ENCODE results near the gene MOGAT3. TPM values are rescaled to one million over a fixed set of nuclear protein-coding genes. Genes with fewer than 3 reads are reported as not detected.

The MOGAT3 gene
- total and polyA plus RNA-seq, 9 of the 15 experiments (the other 6 are each of a cell fraction or from before 2014, with no cell fraction given) = 0.07 to 0.17 (median 0.13) TPM; not detected in 6

DNA sequence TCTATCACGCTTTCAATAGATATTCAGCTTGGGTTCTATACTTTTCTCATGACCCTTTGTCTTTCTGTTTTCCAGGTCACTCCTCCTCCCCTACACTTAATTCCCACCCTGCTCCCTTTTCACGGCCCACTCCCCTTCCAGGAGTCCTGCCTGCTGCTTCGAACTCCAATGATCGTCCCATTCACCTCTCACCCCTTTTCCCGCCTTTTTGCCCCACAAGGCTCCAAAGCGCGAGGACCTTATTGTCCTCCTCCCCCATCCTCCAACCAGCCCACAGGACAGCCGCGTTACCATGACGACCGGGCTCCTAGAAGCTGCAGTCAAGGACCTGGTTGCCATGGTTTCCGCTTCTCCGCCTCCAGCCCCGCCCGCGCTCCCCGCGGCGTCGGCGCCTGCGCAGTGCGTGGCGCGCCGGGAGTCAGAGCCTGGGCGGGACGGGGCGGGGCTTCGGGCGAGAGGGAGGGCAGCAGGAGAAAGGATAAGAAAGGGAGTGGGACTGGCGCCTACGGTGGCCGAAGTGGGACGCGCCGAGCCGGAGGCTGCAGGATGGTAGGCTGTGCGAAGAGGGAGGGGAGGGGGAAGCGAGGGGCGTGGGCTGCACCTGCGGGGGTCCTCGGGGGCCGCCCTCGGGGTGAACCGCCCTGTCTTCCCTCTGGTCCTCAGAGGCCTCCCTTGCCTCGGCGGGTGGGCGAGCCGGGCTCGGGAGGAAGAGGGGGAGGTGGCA, 46.7 kb downstream of the MOGAT3 start, which contains the start of gene AP1S1 (continued):
- TF ChIP-seq, protein P1, sequence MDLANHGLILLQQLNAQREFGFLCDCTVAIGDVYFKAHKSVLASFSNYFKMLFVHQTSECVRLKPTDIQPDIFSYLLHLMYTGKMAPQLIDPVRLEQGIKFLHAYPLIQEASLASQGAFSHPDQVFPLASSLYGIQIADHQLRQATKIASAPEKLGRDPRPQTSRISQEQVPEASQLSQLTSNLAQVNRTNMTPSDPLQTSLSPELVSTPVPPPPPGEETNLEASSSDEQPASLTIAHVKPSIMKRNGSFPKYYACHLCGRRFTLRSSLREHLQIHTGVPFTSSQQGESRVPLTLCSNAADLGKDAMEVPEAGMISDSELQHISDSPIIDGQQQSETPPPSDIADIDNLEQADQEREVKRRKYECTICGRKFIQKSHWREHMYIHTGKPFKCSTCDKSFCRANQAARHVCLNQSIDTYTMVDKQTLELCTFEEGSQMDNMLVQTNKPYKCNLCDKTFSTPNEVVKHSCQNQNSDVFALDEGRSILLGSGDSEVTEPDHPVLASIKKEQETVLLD (IDR thresholded peaks at IDR 0.05) = peak; percentile 41; the same call in 1 of the 2 replicates
- TF ChIP-seq ZFP36 (IDR thresholded peaks at IDR 0.05; ENCODE audit: low read depth, low read length, partially characterized antibody) = peak; percentile 8
- TF ChIP-seq SAP30 (IDR thresholded peaks at IDR 0.05; ENCODE audit: borderline replicate concordance, insufficient read depth, low read depth, low read length, poor library complexity, severe bottlenecking) = no peak
- TF ChIP-seq ATF7 (IDR thresholded peaks at IDR 0.05) = peak; percentile 72; the same call in 1 of the 2 replicates
- no peak for TF ChIP-seq ZBED1 (IDR thresholded peaks at IDR 0.05)
- no peak for TF ChIP-seq KLF13 (tag; IDR thresholded peaks at IDR 0.05; ENCODE audit: borderline replicate concordance, low read depth)
- no peak for TF ChIP-seq PML (IDR thresholded peaks at IDR 0.05; ENCODE audit: low read length)
- no peak for TF ChIP-seq FOXK1 (CRISPR knock-in tag; IDR thresholded peaks at IDR 0.05; ENCODE audit: borderline replicate concordance)
- TF ChIP-seq ZNF584 (CRISPR knock-in tag; IDR thresholded peaks at IDR 0.05; ENCODE audit: low read depth) = no peak
- peak; percentile 95 for TF ChIP-seq CTBP1 (IDR thresholded peaks at IDR 0.05; ENCODE audit: borderline replicate concordance)
- TF ChIP-seq, protein P2, sequence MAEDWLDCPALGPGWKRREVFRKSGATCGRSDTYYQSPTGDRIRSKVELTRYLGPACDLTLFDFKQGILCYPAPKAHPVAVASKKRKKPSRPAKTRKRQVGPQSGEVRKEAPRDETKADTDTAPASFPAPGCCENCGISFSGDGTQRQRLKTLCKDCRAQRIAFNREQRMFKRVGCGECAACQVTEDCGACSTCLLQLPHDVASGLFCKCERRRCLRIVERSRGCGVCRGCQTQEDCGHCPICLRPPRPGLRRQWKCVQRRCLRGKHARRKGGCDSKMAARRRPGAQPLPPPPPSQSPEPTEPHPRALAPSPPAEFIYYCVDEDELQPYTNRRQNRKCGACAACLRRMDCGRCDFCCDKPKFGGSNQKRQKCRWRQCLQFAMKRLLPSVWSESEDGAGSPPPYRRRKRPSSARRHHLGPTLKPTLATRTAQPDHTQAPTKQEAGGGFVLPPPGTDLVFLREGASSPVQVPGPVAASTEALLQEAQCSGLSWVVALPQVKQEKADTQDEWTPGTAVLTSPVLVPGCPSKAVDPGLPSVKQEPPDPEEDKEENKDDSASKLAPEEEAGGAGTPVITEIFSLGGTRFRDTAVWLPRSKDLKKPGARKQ (CRISPR knock-in tag; IDR thresholded peaks at IDR 0.05) = no peak
- no peak for TF ChIP-seq SAFB (IDR thresholded peaks at IDR 0.05; ENCODE audit: borderline replicate concordance, low read depth, low read length)
- no peak for TF ChIP-seq NFXL1 (CRISPR knock-in tag; IDR thresholded peaks at IDR 0.05)
- no peak for TF ChIP-seq MCM5 (IDR thresholded peaks at IDR 0.05; ENCODE audit: low read depth)
- TF ChIP-seq, protein P3, sequence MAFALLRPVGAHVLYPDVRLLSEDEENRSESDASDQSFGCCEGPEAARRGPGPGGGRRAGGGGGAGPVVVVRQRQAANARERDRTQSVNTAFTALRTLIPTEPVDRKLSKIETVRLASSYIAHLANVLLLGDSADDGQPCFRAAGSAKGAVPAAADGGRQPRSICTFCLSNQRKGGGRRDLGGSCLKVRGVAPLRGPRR (CRISPR knock-in tag; IDR thresholded peaks at IDR 0.05) = no peak
- TF ChIP-seq, protein P4, sequence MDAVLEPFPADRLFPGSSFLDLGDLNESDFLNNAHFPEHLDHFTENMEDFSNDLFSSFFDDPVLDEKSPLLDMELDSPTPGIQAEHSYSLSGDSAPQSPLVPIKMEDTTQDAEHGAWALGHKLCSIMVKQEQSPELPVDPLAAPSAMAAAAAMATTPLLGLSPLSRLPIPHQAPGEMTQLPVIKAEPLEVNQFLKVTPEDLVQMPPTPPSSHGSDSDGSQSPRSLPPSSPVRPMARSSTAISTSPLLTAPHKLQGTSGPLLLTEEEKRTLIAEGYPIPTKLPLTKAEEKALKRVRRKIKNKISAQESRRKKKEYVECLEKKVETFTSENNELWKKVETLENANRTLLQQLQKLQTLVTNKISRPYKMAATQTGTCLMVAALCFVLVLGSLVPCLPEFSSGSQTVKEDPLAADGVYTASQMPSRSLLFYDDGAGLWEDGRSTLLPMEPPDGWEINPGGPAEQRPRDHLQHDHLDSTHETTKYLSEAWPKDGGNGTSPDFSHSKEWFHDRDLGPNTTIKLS (IDR thresholded peaks at IDR 0.05; ENCODE audit: borderline replicate concordance, low read depth) = no peak
- no peak for TF ChIP-seq MTF1 (CRISPR knock-in tag; IDR thresholded peaks at IDR 0.05; ENCODE audit: borderline replicate concordance)
- no peak for TF ChIP-seq ZNF699 (CRISPR knock-in tag; IDR thresholded peaks at IDR 0.05; ENCODE audit: insufficient replicate concordance)
- no peak for TF ChIP-seq ZNF140 (CRISPR knock-in tag; IDR thresholded peaks at IDR 0.05)
- TF ChIP-seq KAT7 (CRISPR knock-in tag; IDR thresholded peaks at IDR 0.05; ENCODE audit: borderline replicate concordance) = peak; percentile 55; the same call in 1 of the 2 replicates
- TF ChIP-seq SIN3A (IDR thresholded peaks at IDR 0.05; ENCODE audit: borderline replicate concordance in 2 of 2, control insufficient read depth in 1 of 2, low read depth in 2 of 2, low read length in 2 of 2) = no peak

Measured in K562 (cell line).